Measurements from ENCODE around the gene TUBB2B. TPM values are rescaled to one million over a fixed set of nuclear protein-coding genes. Genes with fewer than 3 reads are reported as not detected.

The TUBB2B gene
- total and polyA plus RNA-seq, 10 of the 15 experiments (the other 5 are each of a cell fraction or from before 2014, with no cell fraction given): 2.6 to 75.2 (median 21.2) TPM

- TF ChIP-seq TARDBP (IDR thresholded peaks at IDR 0.05; ENCODE audit: borderline replicate concordance): no peak
- peak; percentile 86 for TF ChIP-seq RUNX3 (IDR thresholded peaks at IDR 0.05; ENCODE audit: low read length)
- TF ChIP-seq ZNF592 (IDR thresholded peaks at IDR 0.05): no peak
- TF ChIP-seq TCF7 (IDR thresholded peaks at IDR 0.05; ENCODE audit: borderline replicate concordance): no peak
- TF ChIP-seq REST (IDR thresholded peaks at IDR 0.05; ENCODE audit: low read depth, low read length): no peak
- no peak for TF ChIP-seq SREBF2 (IDR thresholded peaks at IDR 0.05; ENCODE audit: low read length)
These were observed 40.5 kb downstream of the TUBB2B start (continued) for GRCh38 chr6:3186974-3187382.

Measured in GM12878 (cell line).